Measurements from ENCODE around the gene SLC16A2. TPM values are rescaled to one million over a fixed set of nuclear protein-coding genes. Genes with fewer than 3 reads are reported as not detected.
"Not testable (repeated sequence)": the region's sequence is repeated elsewhere in the genome, so short reads cannot be mapped to it uniquely, and the experiment has no call there.

The SLC16A2 gene
- total RNA-seq, 1 donor from 2014 or later = 18.3 TPM

DNA sequence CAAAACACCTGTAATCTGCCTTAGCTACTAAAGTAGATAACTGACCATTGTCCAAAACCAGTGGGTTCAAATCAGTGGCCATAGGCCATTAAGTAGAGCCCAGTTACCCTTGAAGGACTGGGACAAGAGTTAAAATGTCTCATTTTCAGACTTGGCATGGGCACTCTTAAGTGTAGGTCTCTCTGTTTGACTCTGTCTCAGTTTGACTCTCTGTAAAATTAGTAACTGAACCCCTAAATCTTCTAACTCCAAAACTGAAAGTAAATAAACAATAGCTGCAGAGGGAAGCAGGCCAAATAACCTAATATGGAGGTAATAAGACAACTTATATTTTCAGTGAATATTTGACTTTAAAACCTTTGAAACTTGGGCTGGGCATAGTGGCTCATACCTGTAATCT lies 89.1 kb downstream of the SLC16A2 start:
- peaks cover 10% of the 10 kb centered on the region for H3K4me1 Mint-ChIP-seq (ENCODE audit: low read depth)
- no peaks in the 10 kb centered on the region for H3K36me3 Mint-ChIP-seq (ENCODE audit: low read depth)
- DNase-seq (ENCODE audit: low spot score) = no peak
- no peaks in the 10 kb centered on the region for H3K27me3 Mint-ChIP-seq (ENCODE audit: low read depth)
- H3K4me3 Mint-ChIP-seq (ENCODE audit: unreplicated experiment) = no peak overlapping the region
- H3K9me3 Mint-ChIP-seq (ENCODE audit: low read depth) = peaks cover 15% of the 10 kb centered on the region
- TF ChIP-seq, protein P1, sequence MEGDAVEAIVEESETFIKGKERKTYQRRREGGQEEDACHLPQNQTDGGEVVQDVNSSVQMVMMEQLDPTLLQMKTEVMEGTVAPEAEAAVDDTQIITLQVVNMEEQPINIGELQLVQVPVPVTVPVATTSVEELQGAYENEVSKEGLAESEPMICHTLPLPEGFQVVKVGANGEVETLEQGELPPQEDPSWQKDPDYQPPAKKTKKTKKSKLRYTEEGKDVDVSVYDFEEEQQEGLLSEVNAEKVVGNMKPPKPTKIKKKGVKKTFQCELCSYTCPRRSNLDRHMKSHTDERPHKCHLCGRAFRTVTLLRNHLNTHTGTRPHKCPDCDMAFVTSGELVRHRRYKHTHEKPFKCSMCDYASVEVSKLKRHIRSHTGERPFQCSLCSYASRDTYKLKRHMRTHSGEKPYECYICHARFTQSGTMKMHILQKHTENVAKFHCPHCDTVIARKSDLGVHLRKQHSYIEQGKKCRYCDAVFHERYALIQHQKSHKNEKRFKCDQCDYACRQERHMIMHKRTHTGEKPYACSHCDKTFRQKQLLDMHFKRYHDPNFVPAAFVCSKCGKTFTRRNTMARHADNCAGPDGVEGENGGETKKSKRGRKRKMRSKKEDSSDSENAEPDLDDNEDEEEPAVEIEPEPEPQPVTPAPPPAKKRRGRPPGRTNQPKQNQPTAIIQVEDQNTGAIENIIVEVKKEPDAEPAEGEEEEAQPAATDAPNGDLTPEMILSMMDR (IDR thresholded peaks at IDR 0.05) = no peak
- H3K27ac Mint-ChIP-seq (ENCODE audit: unreplicated experiment) = no peak overlapping the region

DNA sequence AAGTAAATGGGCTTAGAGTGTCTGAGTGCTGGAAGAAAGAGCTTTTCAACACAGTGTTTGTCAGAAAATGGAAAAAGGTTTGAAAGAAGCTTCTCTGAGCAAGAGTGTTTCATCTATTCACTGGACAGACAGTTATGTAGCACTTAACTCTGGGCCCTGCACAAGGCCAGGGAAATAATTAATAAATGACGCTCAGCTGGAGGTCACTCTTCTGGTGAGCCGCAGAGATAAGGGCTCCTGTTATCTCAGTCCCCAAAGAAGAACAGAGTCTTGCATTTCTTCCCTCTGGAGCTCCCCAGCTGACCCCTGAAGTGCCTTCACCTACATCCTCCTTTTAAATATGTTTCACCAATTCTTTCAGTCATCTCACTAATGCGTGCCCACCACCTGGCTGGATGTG lies 90.4 kb downstream of the SLC16A2 start:
- peaks cover 19% of the 10 kb centered on the region for H3K9me3 Mint-ChIP-seq (ENCODE audit: low read depth)
- no peaks in the 10 kb centered on the region for H3K27me3 Mint-ChIP-seq (ENCODE audit: low read depth)
- H3K36me3 Mint-ChIP-seq (ENCODE audit: low read depth) = no peaks in the 10 kb centered on the region
- no peak overlapping the region for H3K4me3 Mint-ChIP-seq (ENCODE audit: unreplicated experiment)
- H3K4me1 Mint-ChIP-seq (ENCODE audit: low read depth) = peaks cover 10% of the 10 kb centered on the region
- DNase-seq (ENCODE audit: low spot score) = no peak
- TF ChIP-seq, protein P1 (IDR thresholded peaks at IDR 0.05) = no peak
- no peak overlapping the region for H3K27ac Mint-ChIP-seq (ENCODE audit: unreplicated experiment)

DNA sequence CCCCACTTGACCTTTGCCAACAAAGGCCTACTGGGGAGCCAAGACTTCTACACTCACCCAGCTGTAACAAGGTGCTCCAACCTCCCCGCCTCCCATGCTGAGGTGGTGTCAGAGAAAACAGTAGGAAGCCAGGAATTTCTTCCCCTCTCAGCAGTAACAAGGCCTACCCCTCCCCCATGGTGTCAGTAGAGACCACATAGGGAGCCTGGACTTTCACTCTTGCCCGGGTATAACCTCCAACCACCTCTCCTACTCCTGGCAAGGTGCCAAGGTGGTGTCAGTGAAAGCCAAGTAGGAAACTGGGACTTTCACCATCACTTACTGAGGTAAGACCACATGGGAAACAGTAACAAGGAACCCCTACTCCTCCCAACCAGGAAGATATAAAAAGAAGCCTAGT lies 93.1 kb downstream of the SLC16A2 start:
- no peak for DNase-seq (ENCODE audit: low spot score)
- Mint-ChIP-seq H3K4me1 (ENCODE audit: low read depth) (peaks cover 10% of the 10 kb centered on the region), H3K9me3 (ENCODE audit: low read depth) (peaks cover 29% of the 10 kb centered on the region), H3K27me3 (ENCODE audit: low read depth) (no peaks in the 10 kb centered on the region), H3K4me3 (ENCODE audit: unreplicated experiment) (no peak overlapping the region), H3K27ac (ENCODE audit: unreplicated experiment) (no peak overlapping the region), H3K36me3 (ENCODE audit: low read depth) (no peaks in the 10 kb centered on the region)
- TF ChIP-seq, protein P1 (IDR thresholded peaks at IDR 0.05) = no peak

DNA sequence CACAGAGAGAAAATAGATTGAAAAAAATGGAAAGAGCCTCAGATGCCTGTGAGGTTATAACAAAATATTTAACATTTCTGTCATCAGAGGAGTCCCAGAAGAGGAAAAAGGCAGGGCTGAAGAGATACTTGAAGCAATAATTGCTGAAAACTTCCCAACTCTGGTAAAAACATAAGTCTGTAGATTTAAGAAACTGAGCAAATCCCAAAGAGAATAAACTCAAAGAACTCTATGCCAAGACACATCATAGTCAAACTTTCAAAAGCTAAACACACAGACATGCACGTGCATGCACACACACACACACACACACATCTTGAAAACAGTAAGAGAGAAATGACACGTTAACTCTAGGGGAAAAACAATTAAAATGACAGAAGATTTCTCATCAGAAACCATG lies 94.1 kb downstream of the SLC16A2 start:
- Mint-ChIP-seq H3K4me1 (ENCODE audit: low read depth) (peaks cover 10% of the 10 kb centered on the region), H3K27me3 (ENCODE audit: low read depth) (no peaks in the 10 kb centered on the region), H3K27ac (ENCODE audit: unreplicated experiment) (no peak overlapping the region), H3K9me3 (ENCODE audit: low read depth) (peaks cover 29% of the 10 kb centered on the region), H3K36me3 (ENCODE audit: low read depth) (no peaks in the 10 kb centered on the region), H3K4me3 (ENCODE audit: unreplicated experiment) (no peak overlapping the region)
- DNase-seq (ENCODE audit: low spot score) = no peak
- TF ChIP-seq, protein P1 (IDR thresholded peaks at IDR 0.05) = no peak

DNA sequence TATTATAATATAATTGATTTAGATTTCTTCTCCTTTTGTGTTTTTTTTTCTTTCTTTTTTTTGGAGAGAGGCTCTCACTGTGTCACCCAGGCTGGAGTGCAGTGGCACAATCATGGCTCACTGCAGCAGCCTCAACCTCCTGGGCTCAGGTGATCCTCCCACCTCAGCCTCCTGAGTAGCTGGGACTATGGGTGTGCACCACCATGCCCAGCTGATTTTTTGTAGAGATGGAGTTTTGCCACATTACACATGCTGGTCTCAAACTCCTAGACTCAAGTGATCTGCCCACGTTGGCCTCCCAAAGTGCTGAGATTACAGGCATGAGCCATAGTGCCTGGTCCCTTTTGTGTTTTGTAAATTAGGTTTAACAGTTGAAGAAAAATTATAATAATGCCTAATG lies 94.7 kb downstream of the SLC16A2 start:
- H3K27me3 Mint-ChIP-seq (ENCODE audit: low read depth); DNase-seq (ENCODE audit: low spot score); H3K36me3 Mint-ChIP-seq (ENCODE audit: low read depth); H3K27ac Mint-ChIP-seq (ENCODE audit: unreplicated experiment); H3K4me3 Mint-ChIP-seq (ENCODE audit: unreplicated experiment): not testable (repeated sequence)
- Mint-ChIP-seq H3K9me3 (ENCODE audit: low read depth) (peaks cover 33% of the 10 kb centered on the region), H3K4me1 (ENCODE audit: low read depth) (peaks cover 10% of the 10 kb centered on the region)

DNA sequence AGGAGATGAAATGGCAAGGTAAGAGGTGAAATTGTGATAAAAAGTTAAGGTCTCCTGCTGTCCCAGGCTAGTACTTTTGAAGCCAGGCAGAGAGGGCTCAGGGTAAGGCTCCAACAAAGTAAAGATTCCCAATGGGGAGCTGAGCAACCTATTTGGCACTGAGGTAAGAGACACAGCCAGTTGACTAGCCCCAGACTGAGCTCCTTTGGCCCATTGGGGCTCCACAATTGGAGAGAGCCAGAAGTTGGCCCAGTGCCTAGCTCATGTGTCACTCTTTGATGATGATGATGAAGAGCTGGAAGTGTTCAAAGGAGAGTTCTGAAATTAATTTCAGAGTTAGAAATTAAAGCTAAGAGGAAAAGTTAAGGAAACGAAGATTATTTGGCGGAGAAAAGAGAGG lies 98.6 kb downstream of the SLC16A2 start:
- Mint-ChIP-seq H3K36me3 (ENCODE audit: low read depth) (no peaks in the 10 kb centered on the region), H3K27ac (ENCODE audit: unreplicated experiment) (no peak overlapping the region), H3K4me3 (ENCODE audit: unreplicated experiment) (no peak overlapping the region), H3K27me3 (ENCODE audit: low read depth) (no peaks in the 10 kb centered on the region), H3K4me1 (ENCODE audit: low read depth) (peaks cover 1% of the 10 kb centered on the region), H3K9me3 (ENCODE audit: low read depth) (peaks cover 26% of the 10 kb centered on the region)
- TF ChIP-seq, protein P1 (IDR thresholded peaks at IDR 0.05) = no peak
- no peak for DNase-seq (ENCODE audit: low spot score)

Data from chondrocyte (in vitro differentiated cells).